PC-3 (cell line): ENCODE results near the gene ANKS1B.

Source experiments
- CTCF ChIP-seq: fragments of 300-600 bp; sonication (generic); conservative IDR thresholded peaks from 2 replicates; pipeline ENCODE4 v1.5.1; 2017; ENCODE audit warnings: antibody characterized with exemption, low read depth, mild to moderate bottlenecking, low read length
- EZH2 ChIP-seq: fragments of 300-600 bp; sonication (generic); IDR thresholded peaks from one replicate; pipeline ENCODE4 v1.6.1; 2017; ENCODE audit warnings: antibody characterized with exemption, mild to moderate bottlenecking, low read length; ENCODE audit not compliant: unreplicated experiment
- EZH2phosphoT487 ChIP-seq: fragments of 300-600 bp; sonication (generic); IDR thresholded peaks from 2 replicates; pipeline ENCODE4 v1.6.1; 2018; ENCODE audit warnings: mild to moderate bottlenecking, antibody characterized with exemption, low read length, borderline replicate concordance

- TF ChIP-seq EZH2phosphoT487 (no peak), CTCF (no peak), EZH2 (no peak)
These were observed 873.9 kb downstream of the ANKS1B start for GRCh38 chr12:99110868-99111267.
